Adipocyte (in vitro differentiated cells): ENCODE data around the gene LSM3.

Experiments
- DNase-seq: peaks from one replicate; pipeline ENCODE4 v3.0.0-alpha.2; 2015; ENCODE audit warnings: low read depth
- H3K27me3 ChIP-seq: replicated peaks from 2 replicates; pipeline ENCODE4 v1.7.0; 2013; ENCODE audit warnings: mild to moderate bottlenecking, low read length, moderate library complexity; ENCODE audit not compliant: control insufficient read depth, insufficient read depth
- H3K36me3 ChIP-seq: 2 replicates; pipeline ENCODE4 v1.7.0; 2013; ENCODE audit warnings: low read length, mild to moderate bottlenecking, moderate library complexity; ENCODE audit not compliant: control insufficient read depth, insufficient read depth, severe bottlenecking
- H3K4me1 ChIP-seq: 2 replicates; pipeline ENCODE4 v1.7.0; 2013; ENCODE audit warnings: mild to moderate bottlenecking, low read length, moderate library complexity; ENCODE audit not compliant: control insufficient read depth, insufficient read depth
- H3K4me3 ChIP-seq: 2 replicates; pipeline ENCODE4 v1.7.0; 2013; ENCODE audit warnings: mild to moderate bottlenecking, low read length, moderate library complexity
- H3K9ac ChIP-seq: 2 replicates; pipeline ENCODE4 v1.7.0; 2013; ENCODE audit warnings: mild to moderate bottlenecking, low read length, moderate library complexity
- H3K9me3 ChIP-seq: 2 replicates; pipeline ENCODE4 v1.7.0; 2013; ENCODE audit warnings: mild to moderate bottlenecking, low read length, moderate library complexity; ENCODE audit not compliant: control insufficient read depth

LSM3 gene

GRCh38 chr3:14181253-14181652 is 2.6 kb downstream of the LSM3 start:
- peaks cover 22% of the 10 kb centered on the region for H3K4me1 ChIP-seq
- no peak overlapping the region for H3K4me3 ChIP-seq
- no peak overlapping the region for H3K9ac ChIP-seq
- no peak for DNase-seq
- H3K36me3 ChIP-seq: peaks cover 43% of the 10 kb centered on the region
- no peaks in the 10 kb centered on the region for H3K27me3 ChIP-seq
- H3K9me3 ChIP-seq: no peaks in the 10 kb centered on the region

GRCh38 chr3:14183015-14183577 is 4.5 kb downstream of the LSM3 start:
- Histone ChIP-seq H3K9ac (no peak overlapping the region), H3K4me1 (peaks cover 10% of the 10 kb centered on the region), H3K9me3 (no peaks in the 10 kb centered on the region), H3K4me3 (no peak overlapping the region), H3K36me3 (peaks cover 62% of the 10 kb centered on the region), H3K27me3 (no peaks in the 10 kb centered on the region)
- no peak for DNase-seq

GRCh38 chr3:14186854-14187458 is 8.3 kb downstream of the LSM3 start:
- DNase-seq: no peak
- no peak overlapping the region for H3K9ac ChIP-seq
- H3K9me3 ChIP-seq: no peaks in the 10 kb centered on the region
- peaks cover 59% of the 10 kb centered on the region for H3K36me3 ChIP-seq
- H3K27me3 ChIP-seq: no peaks in the 10 kb centered on the region
- H3K4me1 ChIP-seq: no peaks in the 10 kb centered on the region
- H3K4me3 ChIP-seq: no peak overlapping the region

DNA sequence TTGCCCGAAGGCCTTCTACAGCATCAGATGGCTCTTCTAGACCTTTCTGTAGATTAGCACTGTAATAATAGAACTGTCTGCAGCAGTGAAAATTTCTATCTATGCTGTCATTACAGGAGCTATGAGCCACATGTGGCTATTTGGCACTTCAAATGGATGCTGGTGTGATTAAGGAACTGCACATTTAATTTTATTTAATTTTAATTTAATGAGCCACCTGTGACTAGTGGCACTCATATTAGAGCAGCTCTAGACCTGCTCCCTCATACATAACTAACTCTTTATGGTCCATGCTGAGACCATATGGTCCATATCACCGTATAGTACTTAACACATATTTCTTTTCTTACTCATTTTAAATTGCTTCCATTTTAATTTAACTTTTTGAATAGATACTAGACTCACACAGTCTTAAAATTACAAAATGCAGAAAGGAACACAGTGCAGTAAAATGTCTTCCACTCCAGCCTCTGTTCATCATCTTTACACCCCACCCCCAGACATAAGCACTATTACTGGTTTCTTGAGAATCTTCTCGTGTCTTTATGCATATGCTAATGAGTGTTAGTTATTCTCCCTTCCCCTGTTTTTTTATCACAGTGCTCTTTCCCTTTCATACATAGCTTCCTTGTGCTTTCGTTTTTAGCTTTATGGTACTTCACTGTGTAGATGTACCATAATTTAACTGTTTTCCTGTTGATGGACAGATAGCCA is 9.6 kb downstream of the LSM3 start:
- no peaks in the 10 kb centered on the region for H3K27me3 ChIP-seq
- no peak overlapping the region for H3K4me3 ChIP-seq
- no peak for DNase-seq
- no peaks in the 10 kb centered on the region for H3K4me1 ChIP-seq
- peaks cover 47% of the 10 kb centered on the region for H3K36me3 ChIP-seq
- no peak overlapping the region for H3K9ac ChIP-seq
- no peaks in the 10 kb centered on the region for H3K9me3 ChIP-seq

DNA sequence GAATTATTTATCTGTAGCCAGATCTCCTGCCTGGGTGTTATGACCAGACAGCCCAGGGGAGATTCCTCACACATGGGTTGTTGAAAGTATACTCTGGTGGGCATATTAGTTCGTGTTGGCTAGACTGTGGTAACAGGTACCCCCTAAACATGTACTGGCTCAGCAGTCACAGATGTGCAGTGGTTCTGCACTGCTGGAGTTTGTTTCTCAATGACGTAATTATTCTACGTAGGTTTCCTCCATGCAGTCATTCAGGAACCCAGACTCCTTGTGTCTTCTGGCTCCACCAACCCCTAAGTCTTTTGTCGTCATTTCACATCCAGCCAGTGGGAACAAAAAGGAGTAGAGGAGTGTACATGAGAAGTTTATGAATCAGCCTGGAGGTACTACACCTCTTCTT is 16.2 kb downstream of the LSM3 start:
- peaks cover 23% of the 10 kb centered on the region for H3K36me3 ChIP-seq
- H3K9ac ChIP-seq: no peak overlapping the region
- H3K4me1 ChIP-seq: no peaks in the 10 kb centered on the region
- no peaks in the 10 kb centered on the region for H3K27me3 ChIP-seq
- no peak for DNase-seq
- no peak overlapping the region for H3K4me3 ChIP-seq
- H3K9me3 ChIP-seq: no peaks in the 10 kb centered on the region

DNA sequence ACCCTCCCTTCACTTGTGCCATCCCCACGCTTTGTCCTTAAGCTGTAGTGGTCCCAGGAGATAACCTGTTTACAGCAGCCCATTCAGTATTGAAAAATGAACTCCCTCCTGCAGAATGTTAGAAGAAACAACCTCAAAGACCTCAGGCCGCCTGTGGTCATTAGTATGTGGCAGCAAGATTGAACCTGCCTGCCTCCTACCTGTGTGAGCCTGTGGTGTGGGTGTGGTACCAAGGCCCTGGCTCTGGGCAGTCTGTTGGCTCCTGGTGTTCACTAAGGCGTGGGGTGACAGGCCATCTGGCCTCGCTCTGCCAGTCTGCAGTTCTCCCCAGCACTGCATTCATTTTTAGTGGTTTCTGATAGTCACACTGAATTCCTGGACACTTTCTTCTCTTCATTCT is 21.0 kb downstream of the LSM3 start:
- Histone ChIP-seq H3K27me3 (no peaks in the 10 kb centered on the region), H3K9me3 (no peaks in the 10 kb centered on the region), H3K36me3 (peaks cover 23% of the 10 kb centered on the region), H3K4me1 (peaks cover 39% of the 10 kb centered on the region), H3K9ac (no peak overlapping the region), H3K4me3 (no peak overlapping the region)
- no peak for DNase-seq

- no peaks in the 10 kb centered on the region for H3K27me3 ChIP-seq
- DNase-seq: no peak
- H3K9me3 ChIP-seq: no peaks in the 10 kb centered on the region
- peaks cover 23% of the 10 kb centered on the region for H3K36me3 ChIP-seq
- H3K9ac ChIP-seq: no peak overlapping the region
- no peak overlapping the region for H3K4me3 ChIP-seq
- H3K4me1 ChIP-seq: peaks cover 45% of the 10 kb centered on the region
Measured at GRCh38 chr3:14200276-14200675, 21.7 kb downstream of the LSM3 start.

- H3K9ac ChIP-seq: no peak overlapping the region
- H3K27me3 ChIP-seq: no peaks in the 10 kb centered on the region
- H3K9me3 ChIP-seq: no peaks in the 10 kb centered on the region
- H3K4me1 ChIP-seq: peaks cover 45% of the 10 kb centered on the region
- no peak for DNase-seq
- H3K36me3 ChIP-seq: peaks cover 23% of the 10 kb centered on the region
- H3K4me3 ChIP-seq: no peak overlapping the region
Measured at GRCh38 chr3:14200841-14201240, 22.2 kb downstream of the LSM3 start.

DNA sequence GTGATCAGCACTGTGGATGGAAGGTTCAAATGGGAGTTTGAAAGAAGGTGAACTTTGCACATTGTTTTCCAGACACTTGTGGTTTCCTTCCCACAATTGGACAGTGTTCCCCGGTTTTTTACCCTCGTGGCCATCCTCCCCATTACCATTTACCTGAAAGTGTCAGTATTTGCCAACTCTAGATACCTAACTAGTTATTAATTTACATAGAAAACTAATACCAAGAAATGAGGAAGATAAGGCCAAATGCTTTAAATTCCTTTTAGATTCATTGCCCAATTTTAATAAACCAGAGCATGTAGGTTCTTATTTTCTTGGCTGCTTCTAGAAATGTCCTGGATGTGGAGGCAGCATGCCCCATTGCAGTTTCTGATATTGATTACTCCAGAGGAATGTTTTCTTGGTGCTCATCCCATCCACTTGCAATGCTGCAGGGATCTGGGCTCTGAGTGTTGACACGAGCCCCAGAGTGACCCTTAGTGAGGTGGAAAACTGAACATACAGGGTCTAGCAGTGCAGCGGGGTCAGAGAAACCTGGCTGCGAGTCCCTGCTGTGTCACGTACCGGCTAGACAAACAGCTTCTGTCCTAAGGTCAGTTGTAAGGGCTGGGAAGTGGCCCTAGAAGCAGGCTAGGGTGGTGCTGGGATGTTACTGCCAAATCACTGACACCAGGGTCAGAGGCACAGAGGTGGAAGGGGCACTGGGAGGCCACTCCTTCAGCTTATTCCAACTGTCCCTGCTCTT is 23.5 kb downstream of the LSM3 start:
- peak overlapping the region; percentile 32 for H3K9ac ChIP-seq
- peaks cover 45% of the 10 kb centered on the region for H3K4me1 ChIP-seq
- no peak for DNase-seq
- H3K4me3 ChIP-seq: no peak overlapping the region
- H3K36me3 ChIP-seq: peaks cover 17% of the 10 kb centered on the region
- H3K9me3 ChIP-seq: no peaks in the 10 kb centered on the region
- H3K27me3 ChIP-seq: no peaks in the 10 kb centered on the region

DNA sequence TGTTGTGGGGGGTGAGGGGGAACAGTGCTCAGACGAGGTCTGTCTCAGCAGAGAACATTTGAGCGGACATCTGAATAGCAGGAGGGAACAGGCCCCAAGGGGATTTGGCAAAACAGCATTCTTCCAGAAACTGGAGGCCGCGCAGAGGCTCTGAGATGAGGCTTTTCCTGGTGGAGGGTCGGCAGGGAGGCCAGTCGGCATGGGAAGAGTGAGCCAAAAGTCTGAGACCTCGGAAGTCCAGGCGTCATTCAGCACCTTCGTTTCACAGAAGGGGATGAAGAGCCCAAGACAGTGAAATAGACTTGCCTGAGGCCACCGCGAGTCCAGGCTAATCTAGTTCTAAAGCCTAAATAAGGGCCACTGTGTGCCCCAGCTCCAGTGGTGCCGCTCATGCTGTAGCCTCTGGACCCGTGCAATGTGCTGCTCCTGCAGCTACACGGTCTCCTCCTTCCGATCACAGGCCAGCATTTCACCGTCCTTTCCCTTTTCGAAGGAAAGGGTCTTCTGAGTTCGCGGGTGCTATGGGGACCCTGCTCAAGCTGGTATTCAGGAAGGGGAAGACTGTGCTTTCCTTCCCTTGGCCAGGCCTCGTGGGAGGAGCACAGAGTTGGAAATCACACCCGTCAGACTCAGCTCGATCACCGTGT is 24.4 kb downstream of the LSM3 start:
- no peaks in the 10 kb centered on the region for H3K9me3 ChIP-seq
- DNase-seq: no peak
- H3K36me3 ChIP-seq: peaks cover 13% of the 10 kb centered on the region
- H3K4me3 ChIP-seq: no peak overlapping the region
- H3K4me1 ChIP-seq: peaks cover 45% of the 10 kb centered on the region
- no peaks in the 10 kb centered on the region for H3K27me3 ChIP-seq
- H3K9ac ChIP-seq: peak overlapping the region; percentile 32
